ENCODE results near the gene TNFRSF8.

Gene TNFRSF8

DNA sequence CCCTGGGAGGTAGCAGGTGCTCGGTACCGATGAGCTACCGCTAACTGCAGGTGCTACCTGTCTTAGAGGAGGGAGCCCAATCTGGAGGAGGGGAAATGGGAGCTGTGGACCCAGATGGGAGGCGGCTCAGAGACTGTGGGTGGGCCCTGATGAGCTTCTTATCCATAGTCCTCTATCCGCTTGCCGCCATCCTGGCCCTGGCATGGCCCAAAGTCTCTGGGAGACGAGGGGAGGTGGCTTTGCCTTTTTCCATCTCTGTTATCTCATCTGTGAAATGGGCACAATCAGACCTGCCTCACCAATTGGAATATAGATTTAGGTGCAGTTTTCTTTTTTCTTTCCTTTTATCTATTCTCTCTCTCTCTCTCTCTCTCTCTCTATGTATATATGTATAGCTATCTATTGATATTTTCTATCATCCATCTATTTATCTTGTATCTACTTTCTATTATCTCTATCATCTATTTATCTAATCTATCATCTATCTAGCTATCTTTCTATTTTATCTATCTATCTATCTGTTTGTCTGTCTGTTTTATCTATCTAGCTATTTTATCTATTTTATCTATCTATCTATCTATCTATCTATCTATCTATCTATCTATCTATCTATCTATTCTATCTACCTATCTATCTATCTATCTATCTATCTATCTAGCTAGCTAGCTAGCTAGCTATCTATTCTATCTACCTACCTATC, 120.1 kb downstream of the TNFRSF8 start:
- no peak overlapping the region for H3K27ac ChIP-seq (ENCODE audit: low read depth, low read length)
- no peak overlapping the region for H3K4me2 ChIP-seq (ENCODE audit: low read length)
- no peaks in the 10 kb centered on the region for H3K9me3 ChIP-seq (ENCODE audit: control insufficient read depth, insufficient read depth, low read length)
- no peak overlapping the region for H3K4me3 ChIP-seq (ENCODE audit: low read length)
- no peak for TF ChIP-seq EZH2phosphoT487 (IDR thresholded peaks at IDR 0.05; ENCODE audit: borderline replicate concordance, low read length)
- TF ChIP-seq, protein P1, sequence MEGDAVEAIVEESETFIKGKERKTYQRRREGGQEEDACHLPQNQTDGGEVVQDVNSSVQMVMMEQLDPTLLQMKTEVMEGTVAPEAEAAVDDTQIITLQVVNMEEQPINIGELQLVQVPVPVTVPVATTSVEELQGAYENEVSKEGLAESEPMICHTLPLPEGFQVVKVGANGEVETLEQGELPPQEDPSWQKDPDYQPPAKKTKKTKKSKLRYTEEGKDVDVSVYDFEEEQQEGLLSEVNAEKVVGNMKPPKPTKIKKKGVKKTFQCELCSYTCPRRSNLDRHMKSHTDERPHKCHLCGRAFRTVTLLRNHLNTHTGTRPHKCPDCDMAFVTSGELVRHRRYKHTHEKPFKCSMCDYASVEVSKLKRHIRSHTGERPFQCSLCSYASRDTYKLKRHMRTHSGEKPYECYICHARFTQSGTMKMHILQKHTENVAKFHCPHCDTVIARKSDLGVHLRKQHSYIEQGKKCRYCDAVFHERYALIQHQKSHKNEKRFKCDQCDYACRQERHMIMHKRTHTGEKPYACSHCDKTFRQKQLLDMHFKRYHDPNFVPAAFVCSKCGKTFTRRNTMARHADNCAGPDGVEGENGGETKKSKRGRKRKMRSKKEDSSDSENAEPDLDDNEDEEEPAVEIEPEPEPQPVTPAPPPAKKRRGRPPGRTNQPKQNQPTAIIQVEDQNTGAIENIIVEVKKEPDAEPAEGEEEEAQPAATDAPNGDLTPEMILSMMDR (IDR thresholded peaks at IDR 0.05; ENCODE audit: low read depth, low read length, poor library complexity, severe bottlenecking), result no peak
- peaks cover 4% of the 10 kb centered on the region; the same call in 1 of the 2 replicates for H4K20me1 ChIP-seq (ENCODE audit: control insufficient read depth, insufficient read depth, low read depth, low read length)
- H3K36me3 ChIP-seq (ENCODE audit: control insufficient read depth, low read length), result no peaks in the 10 kb centered on the region
- no peaks in the 10 kb centered on the region for H3K79me2 ChIP-seq (ENCODE audit: control insufficient read depth, low read length)
- H3F3A ChIP-seq (ENCODE audit: control insufficient read depth, insufficient read depth), result no peaks in the 10 kb centered on the region
- peaks cover 81% of the 10 kb centered on the region for H3K27me3 ChIP-seq (ENCODE audit: control insufficient read depth, low read length)
- no peaks in the 10 kb centered on the region for H3K9me2 ChIP-seq (replicated peaks; ENCODE audit: control insufficient read depth, low read length)
- H3K4me1 ChIP-seq (ENCODE audit: control insufficient read depth, low read length), result peaks cover 22% of the 10 kb centered on the region

- Histone ChIP-seq H3K4me1 (ENCODE audit: control insufficient read depth, low read length) (peaks cover 13% of the 10 kb centered on the region), H3K79me2 (ENCODE audit: control insufficient read depth, low read length) (no peaks in the 10 kb centered on the region), H3K27ac (ENCODE audit: low read depth, low read length) (no peak overlapping the region), H3K9me3 (ENCODE audit: control insufficient read depth, insufficient read depth, low read length) (no peaks in the 10 kb centered on the region), H3K9me2 (replicated peaks; ENCODE audit: control insufficient read depth, low read length) (no peaks in the 10 kb centered on the region), H4K20me1 (ENCODE audit: control insufficient read depth, insufficient read depth, low read depth, low read length) (peaks cover 4% of the 10 kb centered on the region; the same call in 1 of the 2 replicates), H3F3A (ENCODE audit: control insufficient read depth, insufficient read depth) (no peaks in the 10 kb centered on the region), H3K4me3 (ENCODE audit: low read length) (no peak overlapping the region), H3K4me2 (ENCODE audit: low read length) (no peak overlapping the region), H3K27me3 (ENCODE audit: control insufficient read depth, low read length) (peaks cover 76% of the 10 kb centered on the region), H3K36me3 (ENCODE audit: control insufficient read depth, low read length) (no peaks in the 10 kb centered on the region)
- TF ChIP-seq, protein P1 (IDR thresholded peaks at IDR 0.05; ENCODE audit: low read depth, low read length, poor library complexity, severe bottlenecking), result no peak
- TF ChIP-seq EZH2phosphoT487 (IDR thresholded peaks at IDR 0.05; ENCODE audit: borderline replicate concordance, low read length), result no peak
Observed at GRCh38 chr1:12184008-12184681, 121.0 kb downstream of the TNFRSF8 start.

DNA sequence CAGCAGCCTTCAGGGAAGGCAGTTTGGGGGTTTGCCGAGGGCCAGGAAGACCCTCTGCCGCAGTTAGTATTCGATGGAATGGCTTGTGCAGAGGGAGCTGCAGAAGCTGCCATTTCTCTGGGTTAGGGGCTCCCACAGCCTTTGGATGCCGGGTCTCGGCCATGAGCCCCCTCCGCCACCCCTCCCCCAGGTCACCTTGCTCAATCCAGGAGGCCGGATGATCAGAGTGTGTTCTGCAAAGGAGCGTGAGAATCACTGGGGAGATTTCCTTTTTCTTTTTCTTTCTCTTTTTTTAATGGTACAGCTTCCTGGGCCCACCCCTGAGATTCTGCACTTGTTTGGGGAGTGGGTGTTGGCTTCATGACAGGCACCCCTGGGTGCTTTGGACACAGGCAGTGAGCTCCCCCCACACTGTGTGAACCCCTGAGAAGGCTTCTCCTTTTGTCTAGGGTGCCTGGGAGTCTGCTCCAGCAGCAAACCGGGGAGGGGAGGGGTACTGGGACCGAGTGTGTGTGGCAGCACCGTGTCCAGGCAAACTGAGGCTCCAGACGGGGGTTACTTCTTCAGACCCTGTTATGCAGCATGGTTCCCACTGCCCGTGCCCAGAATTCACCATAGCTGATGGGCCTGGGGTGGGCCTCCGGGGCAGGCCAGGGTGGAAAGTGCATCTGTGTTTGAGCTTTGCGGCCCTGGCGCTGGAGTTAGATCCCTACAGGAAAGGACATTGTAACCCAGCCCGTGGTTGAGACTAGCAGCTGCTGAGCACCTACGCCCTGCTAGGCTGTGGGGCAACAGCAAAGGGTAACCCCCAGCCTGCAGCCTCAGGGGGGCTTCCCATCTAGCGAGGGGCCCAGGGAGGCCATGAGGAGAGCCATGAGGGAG, 122.2 kb downstream of the TNFRSF8 start:
- Histone ChIP-seq H3K27me3 (ENCODE audit: control insufficient read depth, low read length) (peaks cover 72% of the 10 kb centered on the region), H3K4me2 (ENCODE audit: low read length) (no peak overlapping the region), H3K4me3 (ENCODE audit: low read length) (no peak overlapping the region), H3K9me3 (ENCODE audit: control insufficient read depth, insufficient read depth, low read length) (no peaks in the 10 kb centered on the region), H3K79me2 (ENCODE audit: control insufficient read depth, low read length) (no peaks in the 10 kb centered on the region), H3K9me2 (replicated peaks; ENCODE audit: control insufficient read depth, low read length) (no peaks in the 10 kb centered on the region), H3K4me1 (ENCODE audit: control insufficient read depth, low read length) (peaks cover 6% of the 10 kb centered on the region), H3F3A (ENCODE audit: control insufficient read depth, insufficient read depth) (no peaks in the 10 kb centered on the region), H3K27ac (ENCODE audit: low read depth, low read length) (no peak overlapping the region), H3K36me3 (ENCODE audit: control insufficient read depth, low read length) (no peaks in the 10 kb centered on the region), H4K20me1 (ENCODE audit: control insufficient read depth, insufficient read depth, low read depth, low read length) (peaks cover 4% of the 10 kb centered on the region; the same call in 1 of the 2 replicates)
- TF ChIP-seq, protein P1 (IDR thresholded peaks at IDR 0.05; ENCODE audit: low read depth, low read length, poor library complexity, severe bottlenecking), result no peak
- no peak for TF ChIP-seq EZH2phosphoT487 (IDR thresholded peaks at IDR 0.05; ENCODE audit: borderline replicate concordance, low read length)
